K562 (cell line): ENCODE data around the gene GOLGA5. TPM values are rescaled to one million over a fixed set of nuclear protein-coding genes. Genes with fewer than 3 reads are reported as not detected.

Experiments used
- ATAC-seq: fragments of 200-7000 bp; cut with Tn5 transposase; 3 replicates; pipeline ENCODE4 v1.9.1; 2020; ENCODE audit warnings: moderate library complexity
- BruUV-seq: library from RNA; stranded (reverse); fragments of 400-500 nt; replicated peaks from 2 replicates; lab custom pipeline; 2021; lab: Mats Ljungman, UMichigan
- CTCF ChIA-PET: fragments of 300-600 bp; formaldehyde crosslinking; extraction: SDS; loops from one replicate; lab custom pipeline; 2021; ENCODE audit warnings: low intra/inter-chr PET ratio; lab: Yijun Ruan, JAX
- POLR2A ChIA-PET: fragments of 300-600, 350-650 bp; sonication (Branson Sonifier 250); formaldehyde crosslinking; extraction: SDS; loops from one replicate; lab custom pipeline; 2021; ENCODE audit warnings: antibody characterized with exemption, inconsistent platforms; lab: Yijun Ruan, JAX
- DNase-seq, 4 experiments: peaks; one replicate each; pipeline versions ENCODE4 v3.0.0 to v3.0.0-alpha.2; 2011 to 2018; ENCODE audit warnings: low spot score in 3 of 4, mixed read lengths in 3 of 4; ENCODE audit errors: extremely low read depth in 1 of 4
- FAIRE-seq: peaks from 2 replicates; lab custom pipeline; 2011; peaks lifted over from hg19 to GRCh38; lab: Jason Lieb, UNC
- H2AFZ ChIP-seq: 2 replicates; pipeline ENCODE4 v1.6.0; 2011; ENCODE audit warnings: low read depth, low read length, control low read depth, inconsistent platforms
- H3K27ac ChIP-seq: fragments of 200-600 bp; 3 replicates; pipeline ENCODE4 v1.8.0; 2011; ENCODE audit warnings: low read depth, mild to moderate bottlenecking, control low read depth, inconsistent platforms, low read length, moderate library complexity, mixed read lengths; ENCODE audit errors: extremely low read depth
- H3K27me3 ChIP-seq, 2 experiments: fragments of 300-600 bp in 1 of 2; 2 replicates in 1 of 2; 3 replicates in 1 of 2; pipeline versions ENCODE4 v1.6.0 to v1.8.0; 2011; ENCODE audit warnings: inconsistent platforms in 2 of 2, low read length in 2 of 2, mild to moderate bottlenecking in 1 of 2, mixed read lengths in 1 of 2, moderate library complexity in 1 of 2; ENCODE audit not compliant: control insufficient read depth in 2 of 2, insufficient read depth in 2 of 2
- H3K36me3 ChIP-seq: fragments of 300-600 bp; 3 replicates; pipeline ENCODE4 v1.8.0; 2011; ENCODE audit warnings: mild to moderate bottlenecking, low read length, inconsistent platforms; ENCODE audit not compliant: control insufficient read depth, insufficient read depth
- H3K4me1 ChIP-seq, 2 experiments: fragments of 200-600 bp in 1 of 2; replicated peaks in 1 of 2; 2 replicates in 1 of 2; 3 replicates in 1 of 2; pipeline versions ENCODE4 v1.5.1 to v1.8.0; 2011; ENCODE audit warnings: inconsistent platforms in 2 of 2, low read length in 2 of 2, mild to moderate bottlenecking in 1 of 2, mixed read lengths in 1 of 2, moderate library complexity in 1 of 2; ENCODE audit not compliant: control insufficient read depth in 2 of 2, insufficient read depth in 2 of 2
- H3K4me2 ChIP-seq: 2 replicates; pipeline ENCODE4 v1.6.1; 2011; ENCODE audit warnings: low read length, control low read depth, inconsistent platforms, mixed read lengths; ENCODE audit not compliant: insufficient read depth
- H3K4me3 ChIP-seq: fragments of 200-600 bp; sonication (generic), shearing (Covaris generic); 2 replicates; pipeline ENCODE4 v1.5.1; 2016; ENCODE audit warnings: control low read depth, inconsistent platforms
- H3K79me2 ChIP-seq: fragments of 200-600 bp; 3 replicates; pipeline ENCODE4 v1.8.0; 2011; ENCODE audit warnings: low read length, inconsistent platforms; ENCODE audit not compliant: control insufficient read depth, insufficient read depth
- H3K9ac ChIP-seq, 2 experiments: 2 replicates each; pipeline versions ENCODE4 v1.6.0 to v1.6.1; 2011; ENCODE audit warnings: low read depth in 2 of 2, low read length in 2 of 2, control low read depth in 1 of 2, inconsistent platforms in 1 of 2, mild to moderate bottlenecking in 1 of 2, mixed read lengths in 1 of 2; ENCODE audit not compliant: insufficient read depth in 1 of 2
- H3K9me1 ChIP-seq: one replicate; pipeline ENCODE4 v1.6.0; 2011; ENCODE audit warnings: inconsistent platforms, mild to moderate bottlenecking, low read length, moderate library complexity; ENCODE audit not compliant: control insufficient read depth, insufficient read depth
- H3K9me3 ChIP-seq: replicated peaks from 2 replicates; pipeline ENCODE4 v1.5.1; 2011; ENCODE audit warnings: low read depth, low read length, inconsistent platforms; ENCODE audit not compliant: control insufficient read depth, insufficient read depth
- H4K20me1 ChIP-seq: replicated peaks from 2 replicates; pipeline ENCODE4 v1.6.1; 2011; ENCODE audit warnings: low read length, inconsistent platforms, mixed read lengths; ENCODE audit not compliant: control insufficient read depth, insufficient read depth
- BCOR ChIP-seq: fragments of 450-650 bp; IDR thresholded peaks from 2 replicates; pipeline ENCODE4 v1.6.1; 2016
- ETS2 ChIP-seq: IDR thresholded peaks from 2 replicates; pipeline ENCODE4 v1.6.1; 2016; ENCODE audit warnings: borderline replicate concordance, missing genetic modification characterization, mild to moderate bottlenecking, moderate library complexity, missing compliant biosample characterization; ENCODE audit not compliant: poor library complexity, severe bottlenecking
- HMG20B ChIP-seq: fragments of 250-450 bp; sonication (Bioruptor Pico); IDR thresholded peaks from 2 replicates; pipeline ENCODE4 v1.5.0; 2021; ENCODE audit warnings: mild to moderate bottlenecking
- JUN ChIP-seq, 2 experiments: sonication (generic) in 1 of 2; formaldehyde crosslinking in 1 of 2; IDR thresholded peaks; 2 replicates each; pipeline versions ENCODE4 v1.6.1 to v1.8.0; 2012 to 2022; ENCODE audit warnings: borderline replicate concordance in 2 of 2, mild to moderate bottlenecking in 2 of 2, improper control_type of control experiment in 1 of 2, low read depth in 1 of 2, low read length in 1 of 2, missing genetic modification reagents in 1 of 2
- KLF16 ChIP-seq: IDR thresholded peaks from 2 replicates; pipeline ENCODE4 v1.6.1; 2016; ENCODE audit warnings: antibody characterized with exemption
- ZNF696 ChIP-seq: fragments of 250-450 bp; sonication (Bioruptor Pico); conservative IDR thresholded peaks from 2 replicates; pipeline ENCODE4 v1.4.0; 2020; ENCODE audit warnings: mild to moderate bottlenecking, moderate library complexity
- WGBS: fragments of 100-300 bp; shearing (Covaris generic); methylation state at CpG from one replicate; pipeline ENCODE4 v1.1.6; 2016; ENCODE audit warnings: low coverage, mixed read lengths; ENCODE audit not compliant: insufficient coverage; ENCODE audit errors: missing lambda C conversion rate; 5-methylcytosine and 5-hydroxymethylcytosine counted together
- in situ Hi-C: fragments of 300-500 bp; cut with MboI; formaldehyde crosslinking; loops from 4 replicates; pipeline ENCODE4 v1.15.0; 2018; ENCODE audit warnings: inconsistent platforms, mixed read lengths
- intact Hi-C: fragments of 100-400 bp; cut with micrococcal nuclease; formaldehyde crosslinking; loops from 2 replicates; pipeline ENCODE4 v1.14.2; 2022
- polyA plus RNA-seq, 8 experiments: library from polyadenylated mRNA; depleted of rRNA in 4 of 8; stranded (reverse) in 5 of 8; unstranded in 3 of 8; fragments of >200 nt; fragmentation: Nextera tagmentation in 2 of 8; fragmentation: Illumina TruSeq in 1 of 8; extraction: Ambion mirVana in 2 of 8; extraction: Trizol in 1 of 8; gene quantifications; 2 replicates each; pipeline versions ENCODE4 v1.2.1 to v1.2.3, GENCODE V29; 2011 to 2014; ENCODE audit warnings: inconsistent platforms in 1 of 8, missing spikeins in 1 of 8
- total RNA-seq, 7 experiments: library from RNA; depleted of rRNA in 6 of 7; stranded (reverse); fragments of >200 nt in 6 of 7; fragmentation: Illumina TruSeq in 2 of 7; extraction: Trizol in 2 of 7; gene quantifications; 2 replicates each; pipeline versions ENCODE4 v1.2.1 to v1.2.3, GENCODE V29; 2011 to 2021; ENCODE audit warnings: low replicate concordance in 1 of 7
- TF ChIP-seq, protein P1 (sequence below): sonication (generic); formaldehyde crosslinking; IDR thresholded peaks from 2 replicates; pipeline ENCODE4 v1.8.0; 2023; ENCODE audit warnings: mild to moderate bottlenecking, missing genetic modification reagents

Gene GOLGA5
- total and polyA plus RNA-seq, 9 of the 15 experiments (the other 6 are each of a cell fraction or from before 2014, with no cell fraction given), result 5.7 to 19.6 (median 12.7) TPM

DNA sequence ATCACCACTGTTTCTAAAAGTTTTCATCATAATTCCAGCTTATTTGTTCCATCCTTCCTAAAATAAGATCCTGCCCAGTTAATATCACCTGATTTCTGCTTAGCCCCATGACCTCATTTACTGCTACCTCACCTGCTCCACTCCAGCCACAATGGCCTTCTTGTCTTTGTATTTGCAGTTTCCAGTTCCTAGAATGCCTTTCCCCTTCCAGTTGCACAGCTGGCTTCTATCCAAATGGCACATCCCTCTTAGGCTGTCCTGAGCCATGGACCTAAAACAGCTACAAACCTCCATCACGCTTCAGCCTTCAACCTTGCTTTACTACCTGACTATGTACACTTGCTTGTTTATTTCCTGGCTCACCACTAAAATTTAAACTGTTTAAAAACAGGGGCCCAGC, 39.1 kb upstream of the GOLGA5 start:
- H4K20me1 ChIP-seq, result no peaks in the 10 kb centered on the region
- H3K27me3 ChIP-seq, result no peaks in the 10 kb centered on the region
- no peak overlapping the region for H3K9ac ChIP-seq
- H2AFZ ChIP-seq, result no peak overlapping the region
- H3K4me2 ChIP-seq, result no peak overlapping the region
- POLR2A ChIA-PET, result interaction anchor here (0.6 to 1.1 kb wide), 2 partner anchors 22 to 45 kb away, joined by 3 read pairs; no protein-coding TSS in a partner anchor
- in situ Hi-C loops, result no loop called here
- FAIRE-seq, result no peak
- H3K9me3 ChIP-seq, result no peaks in the 10 kb centered on the region
- H3K4me1 ChIP-seq, result peaks cover 0 to 9% of the 10 kb centered on the region in 2 experiments; a peak in 2 of 5 replicates
- no peak overlapping the region for H3K4me3 ChIP-seq
- CTCF ChIA-PET, result no interaction called here
- H3K36me3 ChIP-seq, result no peaks in the 10 kb centered on the region
- H3K79me2 ChIP-seq, result no peaks in the 10 kb centered on the region
- no peaks in the 10 kb centered on the region for H3K9me1 ChIP-seq
- WGBS, result 63% methylated on average over 1 of the region's 1 CpG
- BruUV-seq, result no TSS peak
- no peak overlapping the region for H3K27ac ChIP-seq
- intact Hi-C loops, result no loop called here
- no peak for TF ChIP-seq HMG20B (CRISPR knock-in tag)
- TF ChIP-seq BCOR, result no peak
- no peak for TF ChIP-seq KLF16
- no peak for TF ChIP-seq JUN (IDR thresholded peaks at IDR 0.05; ENCODE audit: borderline replicate concordance, low read depth, low read length)
- TF ChIP-seq JUN (CRISPR knock-in tag; IDR thresholded peaks at IDR 0.05; ENCODE audit: borderline replicate concordance), result no peak
- no peak for TF ChIP-seq ZNF696 (CRISPR knock-in tag)
- TF ChIP-seq ETS2 (tag), result no peak
- TF ChIP-seq, protein P1, sequence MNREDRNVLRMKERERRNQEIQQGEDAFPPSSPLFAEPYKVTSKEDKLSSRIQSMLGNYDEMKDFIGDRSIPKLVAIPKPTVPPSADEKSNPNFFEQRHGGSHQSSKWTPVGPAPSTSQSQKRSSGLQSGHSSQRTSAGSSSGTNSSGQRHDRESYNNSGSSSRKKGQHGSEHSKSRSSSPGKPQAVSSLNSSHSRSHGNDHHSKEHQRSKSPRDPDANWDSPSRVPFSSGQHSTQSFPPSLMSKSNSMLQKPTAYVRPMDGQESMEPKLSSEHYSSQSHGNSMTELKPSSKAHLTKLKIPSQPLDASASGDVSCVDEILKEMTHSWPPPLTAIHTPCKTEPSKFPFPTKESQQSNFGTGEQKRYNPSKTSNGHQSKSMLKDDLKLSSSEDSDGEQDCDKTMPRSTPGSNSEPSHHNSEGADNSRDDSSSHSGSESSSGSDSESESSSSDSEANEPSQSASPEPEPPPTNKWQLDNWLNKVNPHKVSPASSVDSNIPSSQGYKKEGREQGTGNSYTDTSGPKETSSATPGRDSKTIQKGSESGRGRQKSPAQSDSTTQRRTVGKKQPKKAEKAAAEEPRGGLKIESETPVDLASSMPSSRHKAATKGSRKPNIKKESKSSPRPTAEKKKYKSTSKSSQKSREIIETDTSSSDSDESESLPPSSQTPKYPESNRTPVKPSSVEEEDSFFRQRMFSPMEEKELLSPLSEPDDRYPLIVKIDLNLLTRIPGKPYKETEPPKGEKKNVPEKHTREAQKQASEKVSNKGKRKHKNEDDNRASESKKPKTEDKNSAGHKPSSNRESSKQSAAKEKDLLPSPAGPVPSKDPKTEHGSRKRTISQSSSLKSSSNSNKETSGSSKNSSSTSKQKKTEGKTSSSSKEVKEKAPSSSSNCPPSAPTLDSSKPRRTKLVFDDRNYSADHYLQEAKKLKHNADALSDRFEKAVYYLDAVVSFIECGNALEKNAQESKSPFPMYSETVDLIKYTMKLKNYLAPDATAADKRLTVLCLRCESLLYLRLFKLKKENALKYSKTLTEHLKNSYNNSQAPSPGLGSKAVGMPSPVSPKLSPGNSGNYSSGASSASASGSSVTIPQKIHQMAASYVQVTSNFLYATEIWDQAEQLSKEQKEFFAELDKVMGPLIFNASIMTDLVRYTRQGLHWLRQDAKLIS (CRISPR knock-in tag), result no peak
- peak in 1 of 4 experiments; percentile 10 for DNase-seq
- no peak for ATAC-seq
